ENCODE results near the gene MS4A15.

Gene MS4A15

GRCh38 chr11:60780774-60781173 is 24.1 kb downstream of the MS4A15 start:
- DNase-seq = no peak

DNA sequence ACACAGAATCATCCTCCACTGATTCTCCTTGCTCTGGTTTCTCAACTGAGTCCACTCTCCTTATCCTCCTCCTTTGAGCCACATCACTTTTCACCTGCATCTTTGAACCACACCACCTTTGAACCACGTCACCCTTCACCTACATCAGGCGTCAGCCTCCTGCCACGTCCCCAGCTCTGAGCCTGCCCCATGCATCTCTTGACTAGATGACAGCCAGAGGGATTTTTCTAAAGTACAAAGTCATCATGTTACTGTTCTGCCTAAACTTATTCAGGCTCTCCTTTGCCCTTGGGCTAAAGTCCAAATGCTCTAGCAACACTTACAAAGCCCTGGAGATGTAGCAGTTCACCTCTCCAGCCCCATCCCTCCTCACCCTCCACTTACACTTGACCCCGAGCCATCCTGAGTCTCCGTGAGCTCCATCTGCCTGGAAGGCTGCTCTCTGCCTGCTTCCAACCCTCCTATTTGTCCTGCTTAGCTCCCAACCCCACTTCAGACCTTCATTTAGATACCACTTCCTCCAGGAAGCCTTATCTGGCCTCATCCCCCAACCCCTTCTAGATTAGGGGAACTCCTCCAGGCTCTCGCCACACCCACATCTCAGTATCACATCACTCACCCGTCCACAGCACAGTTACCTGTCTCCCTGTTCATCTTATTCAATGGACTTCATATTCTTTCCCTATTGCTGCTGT is 24.8 kb downstream of the MS4A15 start:
- no peak for DNase-seq

GRCh38 chr11:60781981-60782316 is 25.3 kb downstream of the MS4A15 start:
- DNase-seq = no peak

GRCh38 chr11:60782393-60783140 is 25.9 kb downstream of the MS4A15 start:
- DNase-seq = no peak

DNA sequence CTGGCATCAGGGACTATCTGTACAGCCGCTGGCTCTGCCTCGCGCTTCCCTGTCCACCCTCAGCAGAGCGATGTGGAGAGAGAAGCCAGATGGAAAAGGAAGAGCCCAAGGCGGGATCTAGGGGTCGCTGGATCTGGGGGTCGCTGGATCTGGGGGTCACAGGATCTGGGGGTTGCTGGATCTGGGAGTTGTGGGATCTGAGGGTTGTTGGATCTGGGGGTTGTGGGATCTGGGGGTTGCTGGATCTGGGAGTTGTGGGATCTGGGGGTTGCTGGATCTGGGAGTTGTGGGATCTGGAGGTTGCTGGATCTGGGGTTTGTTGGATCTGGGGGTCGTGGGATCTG is 26.4 kb downstream of the MS4A15 start:
- no peak for DNase-seq

GRCh38 chr11:60783911-60784310 is 27.2 kb downstream of the MS4A15 start:
- no peak for DNase-seq

DNA sequence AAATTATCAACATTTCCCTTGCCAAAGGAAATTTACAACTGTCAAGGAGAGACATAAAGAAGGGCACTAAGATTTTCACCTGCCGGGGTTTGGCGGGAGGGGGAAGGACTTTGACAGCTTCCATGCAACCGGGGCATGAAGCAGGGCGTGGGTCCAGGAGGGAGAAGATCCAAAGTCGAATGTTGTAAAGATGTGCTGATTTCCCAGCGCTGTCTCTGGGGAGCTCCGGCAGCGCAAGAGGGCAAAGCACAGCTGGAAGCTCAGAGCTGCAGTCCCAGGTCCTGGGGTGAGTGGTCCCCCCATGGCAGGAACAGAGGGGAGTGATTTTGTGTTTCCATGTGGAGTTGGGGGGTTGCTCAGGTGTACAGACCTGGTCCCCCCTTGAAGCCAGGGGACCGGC is 28.5 kb downstream of the MS4A15 start, which contains the start of gene MS4A10:
Gene MS4A10, plus strand, starts transcription at position 198 of the 400 bp plus-strand sequence. CDS start 5,003 bp downstream, outside the sequence.
- DNase-seq = no peak

DNA sequence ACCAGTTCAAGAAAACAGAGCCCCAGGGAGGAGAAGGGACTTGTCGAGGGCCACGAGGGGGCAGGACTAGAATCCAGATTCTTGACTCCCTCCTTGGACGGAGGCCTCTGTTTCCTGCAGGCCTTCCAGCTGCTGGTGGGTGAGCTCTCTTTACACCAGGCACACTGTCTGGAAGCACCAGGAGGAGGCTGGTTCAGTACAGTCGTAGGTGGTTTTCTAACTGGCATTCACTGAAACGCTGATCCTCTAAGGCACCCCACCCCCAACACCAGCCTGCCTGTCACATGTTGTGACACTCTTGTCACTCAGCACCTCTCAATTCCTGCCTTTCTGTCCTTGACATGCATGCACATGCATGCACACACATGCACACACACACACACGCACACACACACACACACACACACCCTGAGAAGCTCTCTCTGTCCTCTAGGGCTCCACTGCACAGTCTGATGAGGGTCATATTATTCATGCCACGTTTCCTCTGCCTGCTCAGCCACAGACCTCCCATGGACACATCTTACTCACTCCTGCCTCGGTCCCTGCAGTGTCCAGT is 29.2 kb downstream of the MS4A15 start:
- DNase-seq = no peak

- no peak for DNase-seq
Measured at GRCh38 chr11:60786811-60787567, 30.3 kb downstream of the MS4A15 start.

DNA sequence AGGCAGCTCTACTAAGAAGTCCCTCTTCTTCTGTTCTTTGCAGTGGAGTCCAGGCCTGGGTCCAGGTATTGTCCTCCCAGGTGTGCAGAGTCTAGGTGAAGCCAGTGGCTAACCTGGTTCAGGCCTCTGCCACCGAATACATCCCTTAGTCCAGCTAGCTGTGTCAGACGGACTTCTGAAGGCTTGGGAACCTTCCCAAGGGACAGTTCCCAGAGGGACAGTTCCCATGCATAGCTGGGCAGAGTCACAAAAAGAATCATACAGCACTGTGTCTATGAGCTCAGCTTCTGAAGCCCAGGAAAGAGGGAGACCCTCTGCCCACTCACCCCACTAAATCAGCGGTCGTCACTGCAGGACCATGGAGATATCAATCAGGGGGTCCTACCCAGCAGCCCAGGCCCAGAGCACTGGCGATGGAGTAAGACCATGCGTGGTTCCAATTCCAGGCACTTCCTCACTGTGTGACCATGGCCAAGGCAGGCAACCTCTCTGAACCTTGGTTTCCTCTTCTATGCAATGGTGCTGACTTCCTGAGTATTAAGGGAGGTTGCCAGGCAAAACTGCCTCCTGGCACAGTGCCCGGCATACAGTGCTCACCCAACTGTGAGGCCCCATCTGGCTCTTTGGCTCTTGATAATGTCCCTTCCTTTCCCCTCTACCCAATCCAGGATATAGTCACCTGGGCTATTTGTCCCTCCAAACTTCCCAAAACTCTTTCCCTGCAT is 31.9 kb downstream of the MS4A15 start:
- no peak for DNase-seq

DNA sequence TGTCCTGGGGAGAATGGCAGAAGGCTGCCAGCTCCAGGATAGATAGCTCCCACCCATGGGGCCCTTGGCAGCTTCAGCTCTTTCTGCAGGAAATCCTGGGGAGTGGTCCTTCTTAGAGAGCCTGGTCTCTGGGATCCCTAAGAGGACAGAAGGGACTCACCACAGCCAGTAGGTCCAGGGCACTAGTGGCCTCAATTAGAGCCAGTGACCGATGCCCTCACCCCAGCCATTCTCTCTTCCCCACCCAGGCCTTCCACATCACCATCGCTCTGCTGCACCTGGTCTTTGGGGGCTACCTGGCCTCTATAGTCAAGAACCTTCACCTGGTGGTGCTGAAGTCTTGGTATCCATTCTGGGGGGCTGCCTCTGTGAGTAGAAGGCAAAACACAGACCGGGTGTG is 34.1 kb downstream of the MS4A15 start:
- no peak for DNase-seq

GRCh38 chr11:60791153-60791933 is 34.7 kb downstream of the MS4A15 start:
- no peak for DNase-seq

GRCh38 chr11:60792521-60792920 is 35.9 kb downstream of the MS4A15 start:
- DNase-seq = no peak

GRCh38 chr11:60795291-60795690 is 38.6 kb downstream of the MS4A15 start:
- DNase-seq = no peak

- no peak for DNase-seq
Measured at GRCh38 chr11:60797846-60798630, 41.4 kb downstream of the MS4A15 start.

GRCh38 chr11:60798631-60799030 is 42.0 kb downstream of the MS4A15 start:
- DNase-seq = no peak

- DNase-seq = no peak
Measured at GRCh38 chr11:60801194-60801593, 44.5 kb downstream of the MS4A15 start.

GRCh38 chr11:60803273-60803936 is 46.7 kb downstream of the MS4A15 start:
- DNase-seq = no peak

- no peak for DNase-seq
Measured at GRCh38 chr11:60809249-60809648, 52.6 kb downstream of the MS4A15 start.

GRCh38 chr11:60809691-60810090 is 53.0 kb downstream of the MS4A15 start:
- no peak for DNase-seq

- no peak for DNase-seq
Measured at GRCh38 chr11:60810151-60810550, 53.5 kb downstream of the MS4A15 start.

All from NK-92 treated with Interleukin-12 subunit alpha and Interleukin-12 subunit beta, amount 100 ng/mL, for 24 hours (cell line).